ENCODE results near the gene REL. TPM values are rescaled to one million over a fixed set of nuclear protein-coding genes. Genes with fewer than 3 reads are reported as not detected.
A peak's percentile ranks its signal among the peaks of the same experiment; 100 is the strongest.

The REL gene
- total RNA-seq, 1 donor from 2014 or later = 123 TPM

DNA sequence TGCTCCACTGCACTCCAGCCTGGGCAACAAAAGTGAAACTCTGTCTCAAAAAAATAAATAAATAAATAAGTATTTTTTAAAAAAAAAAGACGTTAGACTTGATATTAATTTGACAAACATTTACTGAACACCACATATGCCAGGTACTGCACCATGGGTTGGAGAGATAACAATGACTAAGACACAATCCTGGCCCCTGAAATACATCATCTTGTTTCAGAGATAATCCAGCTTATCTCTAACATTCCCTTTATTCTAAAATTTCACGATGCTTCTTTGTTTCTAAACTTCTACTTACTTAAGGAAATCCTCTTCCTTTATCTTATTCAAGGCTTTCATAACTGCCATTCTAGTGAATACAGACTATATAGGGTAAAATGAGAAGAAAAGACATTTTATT lies 81.2 kb downstream of the REL start:
- intact Hi-C loops (cut with micrococcal nuclease) = no loop called here
- Mint-ChIP-seq H3K4me1 (ENCODE audit: low read depth) (peaks cover 24% of the 10 kb centered on the region), H3K27me3 (ENCODE audit: low read depth) (no peaks in the 10 kb centered on the region), H3K36me3 (ENCODE audit: low read depth) (peaks cover 30% of the 10 kb centered on the region), H3K9me3 (peaks cover 4% of the 10 kb centered on the region), H3K4me3 (ENCODE audit: low read depth) (no peak overlapping the region), H3K27ac (no peak overlapping the region)
- DNase-seq (ENCODE audit: low spot score) = no peak

DNA sequence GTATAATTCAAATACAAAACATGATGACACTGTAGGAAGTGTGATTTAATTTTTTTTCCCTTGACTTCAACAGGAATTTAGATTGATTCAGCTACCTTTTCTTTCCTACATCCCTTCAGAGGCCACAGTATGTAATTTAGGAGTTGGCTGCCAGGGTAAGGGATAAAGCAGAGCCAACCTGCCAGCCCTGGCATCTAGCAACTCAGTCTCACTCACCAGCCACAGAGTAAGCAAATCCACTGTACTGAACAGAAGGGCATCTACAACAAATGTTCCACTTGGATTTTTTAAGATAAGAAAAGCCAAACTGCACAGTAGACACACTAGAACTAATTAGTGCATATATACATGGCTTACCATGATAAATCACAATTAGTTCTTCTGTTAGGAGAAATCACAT lies 81.8 kb downstream of the REL start:
- intact Hi-C loops (cut with micrococcal nuclease) = no loop called here
- Mint-ChIP-seq H3K4me1 (ENCODE audit: low read depth) (peaks cover 26% of the 10 kb centered on the region), H3K4me3 (ENCODE audit: low read depth) (no peak overlapping the region), H3K9me3 (peaks cover 4% of the 10 kb centered on the region), H3K27me3 (ENCODE audit: low read depth) (no peaks in the 10 kb centered on the region), H3K36me3 (ENCODE audit: low read depth) (peaks cover 30% of the 10 kb centered on the region), H3K27ac (no peak overlapping the region)
- no peak for DNase-seq (ENCODE audit: low spot score)

DNA sequence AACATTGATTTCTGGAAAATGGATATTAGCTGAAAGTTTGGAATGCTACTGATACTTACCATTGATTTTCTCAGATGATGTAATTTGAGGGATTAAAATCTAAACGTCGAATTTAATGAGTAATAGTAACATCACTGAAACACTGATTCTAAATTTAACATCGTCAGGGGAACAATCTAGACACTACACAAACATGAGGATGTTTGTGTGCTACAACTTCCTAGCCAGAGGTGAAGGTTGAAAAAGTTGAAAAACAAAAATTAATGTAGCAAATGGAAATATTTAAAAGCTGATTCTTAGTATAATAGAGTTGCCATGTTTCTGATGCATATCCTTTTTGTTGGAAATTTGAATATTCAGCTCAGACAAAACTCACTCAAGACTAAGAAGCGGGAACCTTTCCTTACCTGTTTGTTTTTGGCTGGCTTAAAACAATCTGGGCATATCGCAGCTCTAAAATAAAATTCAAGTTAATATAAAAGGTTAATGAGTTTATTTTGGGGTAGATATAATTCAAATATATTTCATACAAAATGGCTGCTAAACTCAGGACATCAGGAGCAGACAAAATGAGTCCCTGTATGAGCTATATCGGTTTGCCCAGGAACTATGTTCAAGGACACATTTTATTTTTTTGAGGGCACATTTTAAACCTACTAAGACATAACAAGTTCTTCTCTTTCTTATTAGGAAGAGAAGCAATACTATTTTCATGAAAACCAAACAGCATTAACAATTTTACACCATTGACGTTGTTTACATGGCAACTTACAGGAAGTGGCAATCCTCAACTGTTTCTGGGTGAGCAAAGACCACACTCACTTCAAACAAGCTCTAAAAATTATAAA lies 83.5 kb downstream of the REL start:
- H3K27me3 Mint-ChIP-seq (ENCODE audit: low read depth) = no peaks in the 10 kb centered on the region
- intact Hi-C loops (cut with micrococcal nuclease) = no loop called here
- H3K9me3 Mint-ChIP-seq = peaks cover 4% of the 10 kb centered on the region
- H3K27ac Mint-ChIP-seq = peak overlapping the region; percentile 69
- DNase-seq (ENCODE audit: low spot score) = no peak
- H3K4me3 Mint-ChIP-seq (ENCODE audit: low read depth) = no peak overlapping the region
- peaks cover 26% of the 10 kb centered on the region for H3K4me1 Mint-ChIP-seq (ENCODE audit: low read depth)
- peaks cover 28% of the 10 kb centered on the region for H3K36me3 Mint-ChIP-seq (ENCODE audit: low read depth)

DNA sequence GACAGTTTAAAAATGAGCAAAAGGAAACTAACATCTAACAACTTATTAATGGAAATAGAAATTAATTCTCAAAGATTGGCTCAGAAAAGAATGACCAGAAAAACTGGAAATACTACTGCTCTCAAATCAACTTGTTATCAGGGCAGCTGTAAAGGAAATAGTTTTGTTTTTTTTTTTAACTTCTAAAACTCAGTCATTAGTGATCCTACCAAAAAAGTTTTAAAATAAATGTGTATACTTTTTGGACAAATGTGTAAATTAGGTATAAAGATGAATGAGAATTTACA lies 84.1 kb downstream of the REL start:
- Mint-ChIP-seq H3K4me3 (ENCODE audit: low read depth) (no peak overlapping the region), H3K4me1 (ENCODE audit: low read depth) (peaks cover 26% of the 10 kb centered on the region), H3K36me3 (ENCODE audit: low read depth) (peaks cover 28% of the 10 kb centered on the region), H3K27ac (peak overlapping the region; percentile 69), H3K9me3 (peaks cover 4% of the 10 kb centered on the region), H3K27me3 (ENCODE audit: low read depth) (no peaks in the 10 kb centered on the region)
- intact Hi-C loops (cut with micrococcal nuclease) = no loop called here
- no peak for DNase-seq (ENCODE audit: low spot score)

DNA sequence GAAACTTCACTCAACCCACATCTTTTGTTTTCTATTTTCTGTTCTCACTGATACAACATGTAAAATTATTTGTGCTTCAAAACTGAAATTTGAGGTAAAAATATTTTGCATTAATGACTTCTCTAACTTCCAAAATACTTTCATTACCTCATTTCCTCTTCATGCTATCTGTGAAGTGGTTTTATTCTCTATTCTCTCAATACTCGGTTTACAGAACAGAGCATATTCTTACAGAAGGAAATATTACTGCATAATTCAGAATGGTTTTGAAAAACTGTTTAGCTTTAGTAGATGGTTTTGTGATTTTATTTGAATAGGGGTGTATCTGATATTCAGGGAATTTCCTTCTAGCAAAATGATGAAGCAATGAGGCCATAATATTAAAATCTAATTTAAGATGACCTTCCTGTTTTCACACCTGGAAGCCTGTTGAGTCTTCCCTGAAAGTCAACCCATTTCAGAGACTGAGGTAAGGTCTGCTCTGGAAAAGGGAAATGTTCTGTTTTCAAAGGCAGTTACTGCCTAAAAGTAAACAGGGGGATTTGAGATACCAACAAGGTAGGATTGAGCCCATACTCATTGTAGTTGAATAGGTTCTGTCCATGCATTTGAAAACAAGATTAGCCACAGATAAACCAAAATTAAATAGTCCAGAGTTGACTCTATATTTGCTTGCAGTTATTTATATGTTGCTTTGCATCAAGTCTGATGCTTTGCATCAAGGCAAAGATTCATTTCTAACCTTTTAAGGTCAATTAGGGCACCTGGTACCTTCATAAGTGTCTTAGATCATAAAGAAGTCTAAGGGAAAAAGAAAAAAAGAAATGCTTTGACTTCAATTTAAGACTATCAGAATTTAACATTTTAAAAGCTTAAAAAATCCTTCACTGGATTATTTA lies 85.4 kb downstream of the REL start:
- Mint-ChIP-seq H3K27me3 (ENCODE audit: low read depth) (no peaks in the 10 kb centered on the region), H3K4me3 (ENCODE audit: low read depth) (no peak overlapping the region), H3K4me1 (ENCODE audit: low read depth) (peaks cover 31% of the 10 kb centered on the region), H3K9me3 (peaks cover 4% of the 10 kb centered on the region), H3K36me3 (ENCODE audit: low read depth) (peaks cover 28% of the 10 kb centered on the region), H3K27ac (peak overlapping the region; percentile 9)
- DNase-seq (ENCODE audit: low spot score) = no peak
- intact Hi-C loops (cut with micrococcal nuclease) = no loop called here

DNA sequence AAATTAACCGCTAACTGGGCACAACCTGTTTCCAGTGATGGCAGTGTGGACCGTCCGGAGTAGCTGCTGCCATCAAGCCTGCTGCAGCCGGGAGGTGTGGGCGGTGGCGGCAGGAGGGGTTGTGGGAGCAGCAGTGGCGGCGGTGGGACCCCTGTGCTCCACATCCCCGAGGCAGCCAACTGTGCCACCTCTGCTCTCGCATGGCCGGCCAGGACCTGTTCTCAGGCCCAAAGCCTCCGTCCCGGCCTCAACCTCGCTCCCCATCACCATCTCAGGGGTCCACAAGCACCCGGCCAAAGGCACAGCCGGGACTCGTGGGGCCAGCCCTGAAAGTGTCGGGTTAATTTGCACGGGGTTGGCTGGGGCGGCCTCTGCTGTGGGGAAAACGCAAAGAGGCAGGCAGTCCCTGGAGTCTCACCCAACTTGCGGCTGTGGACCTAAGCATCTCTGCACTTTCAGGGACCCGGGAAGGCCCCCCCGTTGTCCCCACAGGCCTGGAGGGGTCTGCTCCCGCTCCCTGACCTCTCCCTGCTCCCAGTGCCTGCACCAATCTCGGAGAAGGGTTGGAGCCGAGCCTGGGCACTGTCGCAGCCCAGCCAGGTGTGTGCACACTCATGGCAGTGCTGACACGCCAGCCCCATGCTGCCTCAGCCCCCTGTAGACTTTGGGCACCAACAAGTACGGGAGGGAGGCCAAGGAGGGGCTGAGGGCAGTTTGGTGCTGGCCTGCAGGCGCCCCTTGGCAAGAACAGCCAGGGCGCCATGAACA lies 91.7 kb downstream of the REL start:
- no peak overlapping the region for H3K27ac Mint-ChIP-seq
- intact Hi-C loops (cut with micrococcal nuclease) = no loop called here
- no peaks in the 10 kb centered on the region for H3K36me3 Mint-ChIP-seq (ENCODE audit: low read depth)
- H3K9me3 Mint-ChIP-seq = no peaks in the 10 kb centered on the region
- no peak overlapping the region for H3K4me3 Mint-ChIP-seq (ENCODE audit: low read depth)
- H3K27me3 Mint-ChIP-seq (ENCODE audit: low read depth) = no peaks in the 10 kb centered on the region
- peaks cover 22% of the 10 kb centered on the region for H3K4me1 Mint-ChIP-seq (ENCODE audit: low read depth)
- no peak for DNase-seq (ENCODE audit: low spot score)

DNA sequence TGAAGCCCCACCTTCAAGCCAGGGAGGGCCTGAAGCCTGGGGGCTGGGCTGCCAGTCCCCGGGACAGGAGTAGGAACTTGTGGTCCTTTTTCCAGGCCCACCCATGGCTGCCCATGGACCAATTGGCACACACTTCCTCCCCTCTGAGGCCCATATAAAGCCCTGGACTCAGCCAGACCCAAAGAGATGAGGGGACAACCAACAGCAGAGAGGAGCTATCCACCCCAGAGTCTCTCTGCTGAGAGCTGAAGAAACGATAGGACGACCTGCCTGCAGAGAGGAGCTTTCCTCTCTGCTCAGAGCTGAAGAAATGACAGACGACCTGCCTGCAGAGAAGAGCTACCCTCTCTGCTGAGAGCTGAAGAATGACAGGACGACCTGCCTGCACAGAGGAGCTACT lies 92.3 kb downstream of the REL start:
- Mint-ChIP-seq H3K36me3 (ENCODE audit: low read depth) (no peaks in the 10 kb centered on the region), H3K27ac (no peak overlapping the region), H3K27me3 (ENCODE audit: low read depth) (no peaks in the 10 kb centered on the region), H3K9me3 (no peaks in the 10 kb centered on the region), H3K4me3 (ENCODE audit: low read depth) (no peak overlapping the region), H3K4me1 (ENCODE audit: low read depth) (peaks cover 22% of the 10 kb centered on the region)
- intact Hi-C loops (cut with micrococcal nuclease) = no loop called here
- DNase-seq (ENCODE audit: low spot score) = no peak

DNA sequence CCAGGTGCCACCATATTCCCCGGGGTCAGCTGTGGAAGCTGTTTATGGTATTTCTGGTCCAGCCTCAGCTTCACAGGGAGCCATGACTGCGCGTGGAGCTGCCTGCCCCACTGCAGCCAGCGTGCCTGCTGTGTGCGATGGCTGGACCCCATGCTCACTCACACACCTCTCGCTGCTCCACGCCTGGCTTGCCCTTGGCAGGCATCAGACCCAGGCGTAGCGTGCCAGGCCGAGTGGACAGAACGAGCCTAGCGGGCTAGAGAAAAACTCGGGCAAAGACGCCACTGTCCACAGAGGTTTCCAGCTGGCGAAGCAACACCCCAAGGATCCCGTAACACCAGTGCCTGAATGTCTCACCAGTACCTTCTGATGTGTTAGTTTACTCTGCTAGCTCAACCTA lies 93.3 kb downstream of the REL start:
- Mint-ChIP-seq H3K4me1 (ENCODE audit: low read depth) (peaks cover 25% of the 10 kb centered on the region), H3K9me3 (no peaks in the 10 kb centered on the region), H3K36me3 (ENCODE audit: low read depth) (no peaks in the 10 kb centered on the region), H3K27ac (no peak overlapping the region), H3K4me3 (ENCODE audit: low read depth) (no peak overlapping the region), H3K27me3 (ENCODE audit: low read depth) (no peaks in the 10 kb centered on the region)
- no peak for DNase-seq (ENCODE audit: low spot score)
- intact Hi-C loops (cut with micrococcal nuclease) = loop anchor here (5.0 kb wide), 1 partner anchor 77 kb away; no protein-coding TSS in a partner anchor

Other genes with a start within 250 kb of the REL start
- 20.4 and 21.2 TPM in 2 replicates for gene PAPOLG, start 125.3 kb upstream of the REL start, total RNA-seq
- 17.9 and 21.6 TPM in 2 replicates for gene PEX13, start 136.1 kb downstream of the REL start, total RNA-seq
- gene PUS10, start 136.7 kb downstream of the REL start, total RNA-seq = 7.4 TPM in 2 replicates
- gene SANBR, start 184.3 kb downstream of the REL start, total RNA-seq = 8.2 and 9.4 TPM in 2 replicates